Fibroblast of mammary gland (primary cell): ENCODE measurements around the gene PRDM16.

Experiments
- DNase-seq: peaks from one replicate; pipeline ENCODE4 v3.0.0-alpha.2; 2010; ENCODE audit warnings: low read depth
- H3K4me3 ChIP-seq: 2 replicates; pipeline ENCODE4 v1.5.1; 2011; ENCODE audit warnings: low read depth, mild to moderate bottlenecking, low read length, moderate library complexity; ENCODE audit not compliant: control insufficient read depth
- TF ChIP-seq, protein P1 (sequence below): conservative IDR thresholded peaks from 2 replicates; pipeline ENCODE4 v1.5.1; 2011; ENCODE audit warnings: low read depth, low read length, inconsistent platforms; ENCODE audit not compliant: control insufficient read depth, insufficient read depth

Gene PRDM16

DNA sequence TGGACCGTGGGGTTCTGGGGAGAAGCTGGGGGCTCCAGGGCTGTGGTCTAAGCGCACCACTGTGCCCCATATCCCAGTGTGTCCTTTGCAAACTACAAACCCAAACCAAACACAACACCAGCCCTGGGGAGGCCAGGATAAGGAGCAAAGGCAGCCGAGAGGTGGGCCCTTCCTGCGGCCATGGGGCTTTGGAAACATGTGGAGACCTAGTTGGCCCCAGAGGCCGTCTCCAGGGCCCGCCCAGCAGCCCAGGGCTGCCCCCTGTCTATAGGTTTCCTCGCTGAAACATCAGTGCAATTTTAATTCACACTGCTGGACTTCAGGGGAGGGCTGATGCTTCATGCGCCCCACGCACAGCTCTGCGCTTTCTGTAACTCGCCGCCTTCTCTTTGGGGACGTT lies 61.3 kb downstream of the PRDM16 start:
- DNase-seq, result no peak
- TF ChIP-seq, protein P1, sequence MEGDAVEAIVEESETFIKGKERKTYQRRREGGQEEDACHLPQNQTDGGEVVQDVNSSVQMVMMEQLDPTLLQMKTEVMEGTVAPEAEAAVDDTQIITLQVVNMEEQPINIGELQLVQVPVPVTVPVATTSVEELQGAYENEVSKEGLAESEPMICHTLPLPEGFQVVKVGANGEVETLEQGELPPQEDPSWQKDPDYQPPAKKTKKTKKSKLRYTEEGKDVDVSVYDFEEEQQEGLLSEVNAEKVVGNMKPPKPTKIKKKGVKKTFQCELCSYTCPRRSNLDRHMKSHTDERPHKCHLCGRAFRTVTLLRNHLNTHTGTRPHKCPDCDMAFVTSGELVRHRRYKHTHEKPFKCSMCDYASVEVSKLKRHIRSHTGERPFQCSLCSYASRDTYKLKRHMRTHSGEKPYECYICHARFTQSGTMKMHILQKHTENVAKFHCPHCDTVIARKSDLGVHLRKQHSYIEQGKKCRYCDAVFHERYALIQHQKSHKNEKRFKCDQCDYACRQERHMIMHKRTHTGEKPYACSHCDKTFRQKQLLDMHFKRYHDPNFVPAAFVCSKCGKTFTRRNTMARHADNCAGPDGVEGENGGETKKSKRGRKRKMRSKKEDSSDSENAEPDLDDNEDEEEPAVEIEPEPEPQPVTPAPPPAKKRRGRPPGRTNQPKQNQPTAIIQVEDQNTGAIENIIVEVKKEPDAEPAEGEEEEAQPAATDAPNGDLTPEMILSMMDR, result no peak
- no peak overlapping the region for H3K4me3 ChIP-seq

- TF ChIP-seq, protein P1, result no peak
- H3K4me3 ChIP-seq, result no peak overlapping the region
- no peak for DNase-seq
Measured at GRCh38 chr1:3132660-3133059, 63.7 kb downstream of the PRDM16 start.

- TF ChIP-seq, protein P1, result no peak
- no peak overlapping the region for H3K4me3 ChIP-seq
- DNase-seq, result no peak
Measured at GRCh38 chr1:3133686-3134085, 64.7 kb downstream of the PRDM16 start.

DNA sequence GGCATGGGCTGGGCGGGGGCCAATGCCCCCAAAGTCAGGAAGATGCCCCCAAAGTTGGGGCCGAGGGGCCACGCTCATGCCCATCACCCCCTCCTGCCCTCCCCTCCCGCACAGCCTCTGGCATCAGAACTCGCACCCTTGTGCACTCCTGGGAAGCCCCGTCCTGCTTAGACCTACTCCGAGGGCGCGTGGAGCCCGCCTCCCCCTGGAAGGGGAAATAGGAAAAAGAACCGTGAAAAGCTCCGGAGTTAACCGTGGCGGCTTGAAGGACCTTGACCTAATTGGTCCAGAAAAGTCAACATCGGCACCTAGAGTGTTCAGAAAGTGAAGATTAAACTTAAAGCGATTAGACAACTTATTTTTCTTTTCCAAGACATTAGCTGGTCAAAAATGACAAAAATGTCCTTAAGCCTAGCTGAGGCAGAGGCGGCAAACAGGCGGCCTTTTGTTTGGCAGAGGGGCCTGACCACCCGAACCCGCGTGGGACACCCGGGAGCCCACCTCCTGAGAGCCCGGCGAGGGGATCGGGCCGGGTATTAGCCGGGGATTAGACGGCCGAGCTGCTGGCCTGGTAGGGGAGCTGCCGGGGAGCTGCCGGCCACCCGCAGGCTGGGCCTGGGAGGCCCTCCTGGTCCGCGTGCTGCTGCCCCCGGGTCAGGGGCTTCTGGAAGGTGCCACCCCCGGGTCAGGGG lies 65.5 kb downstream of the PRDM16 start:
- no peak for DNase-seq
- TF ChIP-seq, protein P1, result no peak
- no peak overlapping the region for H3K4me3 ChIP-seq

- DNase-seq, result no peak
- TF ChIP-seq, protein P1, result no peak
- H3K4me3 ChIP-seq, result no peak overlapping the region
Measured at GRCh38 chr1:3135073-3135702, 66.2 kb downstream of the PRDM16 start.

DNA sequence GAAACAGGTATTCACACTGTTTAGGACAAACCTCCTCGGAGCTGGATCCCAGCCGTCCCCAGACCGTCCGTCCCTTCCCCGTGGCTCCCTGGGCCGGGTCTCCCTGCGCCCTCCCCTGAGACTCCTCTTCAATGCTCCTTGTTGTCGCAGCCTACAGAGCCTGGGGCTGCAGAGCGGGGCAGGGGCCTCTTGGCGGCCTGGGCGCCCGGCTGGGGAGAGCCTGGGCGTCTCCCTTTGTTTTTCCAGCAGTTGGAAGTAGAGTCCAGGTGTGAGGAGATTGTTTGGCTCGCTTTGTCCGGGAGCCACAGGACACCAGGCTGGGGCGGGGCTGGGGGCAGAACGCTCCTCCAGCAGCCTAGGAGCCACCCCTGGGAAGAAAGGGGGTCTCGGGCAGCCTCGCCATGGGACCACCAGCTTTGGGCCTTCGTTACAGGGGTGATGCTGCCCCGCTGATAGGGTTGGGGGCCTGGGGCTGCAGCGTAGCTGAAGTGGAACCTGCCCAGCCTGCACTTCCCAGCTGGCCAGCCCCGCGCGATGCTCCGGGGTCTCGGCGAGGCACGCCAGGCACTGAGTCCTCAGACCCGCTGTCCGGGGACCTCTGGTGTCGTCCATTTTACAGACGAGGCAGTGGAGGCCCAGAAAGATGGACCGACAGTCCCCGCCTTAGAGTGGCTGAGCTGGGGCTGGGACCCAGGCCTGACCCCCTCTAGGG lies 66.9 kb downstream of the PRDM16 start:
- no peak overlapping the region for H3K4me3 ChIP-seq
- TF ChIP-seq, protein P1, result no peak
- DNase-seq, result no peak
